HUDEP-2 (cell line): Measurements from ENCODE around the gene TBL3.

Experiments used
- DNase-seq, 76 experiments: peaks; one replicate each; lab custom pipeline; 2025; ENCODE audit not compliant: unreplicated experiment in 76 of 76; lab: John Stamatoyannopoulos, UW

The TBL3 gene

GRCh38 chr16:1981398-1981836, 9.6 kb downstream of the TBL3 start, which contains the start of gene NOXO1:
Gene NOXO1, minus strand, starts transcription at chr16:1981469. Its CDS starts 290 bp downstream, at chr16:1981179.
- no peak for DNase-seq

- DNase-seq, result no peak
These were observed 10.2 kb downstream of the TBL3 start for GRCh38 chr16:1982013-1982433.

GRCh38 chr16:1982991-1983543, 11.2 kb downstream of the TBL3 start:
- DNase-seq, result no peak

GRCh38 chr16:1983544-1984346, 11.9 kb downstream of the TBL3 start, which contains the start of gene GFER:
Gene GFER, plus strand, starts transcription at chr16:1984193. Its CDS starts 26 bp downstream, at chr16:1984219.
- peak in 71 of 76 experiments; percentile 32 to 91 (median 75) for DNase-seq

- peak in 6 of 76 experiments; percentile 21 to 55 (median 51) for DNase-seq
These were observed 12.7 kb downstream of the TBL3 start for GRCh38 chr16:1984347-1985225.

- no peak for DNase-seq
These were observed 13.8 kb downstream of the TBL3 start for GRCh38 chr16:1985466-1986150.

- DNase-seq, result no peak
These were observed 15.3 kb downstream of the TBL3 start for GRCh38 chr16:1987198-1987597.

- peak in 1 of 76 experiments; percentile 33 for DNase-seq
These were observed 17.6 kb downstream of the TBL3 start, which contains the start of gene SYNGR3 for GRCh38 chr16:1989209-1990100. Gene SYNGR3, plus strand, starts transcription at chr16:1989970. Its CDS starts 133 bp downstream, at chr16:1990103.

GRCh38 chr16:1990101-1990350, 18.2 kb downstream of the TBL3 start:
- no peak for DNase-seq

GRCh38 chr16:1990351-1991134, 18.7 kb downstream of the TBL3 start:
- no peak for DNase-seq

- no peak for DNase-seq
These were observed 19.3 kb downstream of the TBL3 start for GRCh38 chr16:1991135-1991551.

GRCh38 chr16:1991588-1991947, 19.7 kb downstream of the TBL3 start:
- no peak for DNase-seq

GRCh38 chr16:1991948-1992703, 20.3 kb downstream of the TBL3 start:
- peak in 75 of 76 experiments; percentile 42 to 100 (median 98) for DNase-seq

GRCh38 chr16:1992704-1993317, 21.0 kb downstream of the TBL3 start:
- peak in 6 of 76 experiments; percentile 8 to 52 (median 30) for DNase-seq

- DNase-seq, result no peak
These were observed 21.9 kb downstream of the TBL3 start for GRCh38 chr16:1993731-1994131.

- DNase-seq, result no peak
These were observed 25.9 kb downstream of the TBL3 start for GRCh38 chr16:1997494-1998359.

GRCh38 chr16:1998360-1998835, 26.5 kb downstream of the TBL3 start:
- no peak for DNase-seq
